ENCODE results near the gene STARD13.

DNA sequence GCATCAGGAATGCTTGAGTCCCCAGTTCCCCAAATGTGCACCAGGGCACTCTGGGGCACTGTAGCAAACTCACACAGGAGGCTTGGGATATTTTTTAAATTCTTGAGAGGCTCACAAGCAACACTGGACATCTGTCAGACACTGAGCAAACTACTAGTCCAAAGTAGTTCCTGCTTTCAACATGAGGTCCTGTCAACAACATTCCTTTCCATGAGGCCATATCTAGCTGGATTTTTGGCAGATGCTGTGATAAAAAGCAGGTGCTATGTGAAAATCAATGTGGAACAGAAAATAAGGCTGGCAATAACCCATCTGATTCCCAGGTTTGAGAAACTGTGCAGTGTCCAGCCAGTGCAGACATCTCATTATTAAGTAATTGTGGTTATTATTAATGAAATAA, 50.5 kb downstream of the STARD13 start:
- TF ChIP-seq GATA2 (IDR thresholded peaks at IDR 0.05; ENCODE audit: low read depth, low read length), result no peak
- no peak for TF ChIP-seq GATA3 (IDR thresholded peaks at IDR 0.05; ENCODE audit: low read depth, low read length)
